HG03354 (cell line): Measurements from ENCODE around the gene CAMTA1.

Source experiments
- ATAC-seq: cut with Tn5 transposase; IDR thresholded peaks from one replicate; pipeline ENCODE4 v1.9.1; 2021; ENCODE audit warnings: mild to moderate bottlenecking; ENCODE audit not compliant: unreplicated experiment, poor library complexity, severe bottlenecking

The CAMTA1 gene

DNA sequence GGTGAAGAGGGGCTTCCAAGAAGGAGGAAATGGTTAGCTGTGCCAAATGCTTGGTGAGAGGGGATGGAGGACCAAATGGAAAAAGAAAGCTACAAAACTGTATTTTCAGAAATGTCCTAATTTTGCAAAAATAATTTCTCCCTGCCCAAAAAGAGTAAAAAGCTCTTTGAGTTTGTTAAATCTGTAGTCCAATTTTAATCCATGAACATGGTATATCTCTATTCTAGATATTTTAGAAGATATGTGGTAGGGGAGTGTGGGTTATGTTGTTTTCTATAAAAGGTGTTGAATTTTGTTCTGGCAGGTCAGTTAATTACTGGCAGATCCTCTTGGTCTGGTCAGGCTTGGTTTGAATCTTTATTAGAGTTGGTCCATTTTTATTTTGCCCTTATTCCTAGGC lies 511.7 kb downstream of the CAMTA1 start:
- no peak for ATAC-seq

DNA sequence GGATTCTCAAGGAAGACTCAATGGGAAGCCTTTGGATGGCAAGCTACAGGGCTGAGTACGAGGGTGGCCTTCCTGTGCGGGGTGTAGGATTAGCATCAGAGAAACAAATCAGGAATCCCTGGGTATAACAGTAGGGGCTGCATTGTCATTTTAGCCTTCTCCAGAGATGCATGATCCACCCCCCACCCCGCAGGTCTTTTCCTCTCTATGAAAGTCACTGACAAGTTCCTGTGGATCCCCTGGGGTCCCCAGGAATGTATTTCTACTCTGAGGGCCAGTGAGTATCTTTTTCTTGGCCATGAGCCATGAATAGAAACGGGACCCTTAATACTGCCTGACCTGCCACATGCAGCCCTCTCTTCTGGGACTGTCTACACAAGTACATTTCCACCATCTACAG lies 512.9 kb downstream of the CAMTA1 start:
- ATAC-seq: no peak

DNA sequence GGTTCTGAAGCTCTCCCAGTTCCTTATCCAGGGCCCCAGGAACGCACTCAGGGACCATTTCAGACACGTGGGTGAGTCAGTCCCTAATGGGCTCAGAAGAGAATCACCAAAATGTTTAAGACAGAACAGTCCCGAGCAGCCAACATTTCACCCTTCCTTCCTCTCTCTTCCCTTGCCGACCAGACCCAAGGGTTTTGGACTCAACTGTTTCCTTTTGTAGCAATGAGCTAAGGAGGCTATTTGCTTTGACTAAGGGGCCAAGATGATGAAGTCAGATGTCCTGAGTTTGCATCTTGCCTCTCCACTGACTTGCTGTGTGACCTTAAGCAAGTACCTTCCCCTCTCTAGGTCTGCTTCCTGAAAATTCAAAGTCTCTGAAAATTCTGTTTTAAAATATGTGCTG lies 513.5 kb downstream of the CAMTA1 start:
- ATAC-seq: no peak

DNA sequence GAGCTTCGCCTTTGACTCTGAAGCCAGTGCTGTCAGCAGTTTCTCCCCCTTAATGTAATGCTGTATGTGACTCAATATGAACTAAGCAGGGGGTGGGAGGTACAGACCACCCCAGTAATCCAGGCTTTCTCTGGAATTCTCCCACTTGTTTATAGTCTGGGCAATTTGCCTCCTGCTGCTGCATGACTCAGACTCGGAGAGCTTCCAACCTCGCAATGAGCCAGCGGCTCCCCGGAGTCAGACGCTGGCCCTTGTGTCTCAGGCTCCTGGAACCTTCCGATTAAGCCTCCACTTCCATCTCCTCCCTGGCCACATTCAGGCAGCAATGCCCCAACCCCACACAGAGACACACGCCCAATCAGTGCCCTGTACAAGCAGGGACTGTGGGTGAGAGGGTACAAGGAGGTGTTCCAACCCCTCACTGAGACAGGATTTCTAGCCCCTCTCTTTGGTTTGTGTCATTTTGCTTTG lies 514.1 kb downstream of the CAMTA1 start:
- ATAC-seq: no peak

DNA sequence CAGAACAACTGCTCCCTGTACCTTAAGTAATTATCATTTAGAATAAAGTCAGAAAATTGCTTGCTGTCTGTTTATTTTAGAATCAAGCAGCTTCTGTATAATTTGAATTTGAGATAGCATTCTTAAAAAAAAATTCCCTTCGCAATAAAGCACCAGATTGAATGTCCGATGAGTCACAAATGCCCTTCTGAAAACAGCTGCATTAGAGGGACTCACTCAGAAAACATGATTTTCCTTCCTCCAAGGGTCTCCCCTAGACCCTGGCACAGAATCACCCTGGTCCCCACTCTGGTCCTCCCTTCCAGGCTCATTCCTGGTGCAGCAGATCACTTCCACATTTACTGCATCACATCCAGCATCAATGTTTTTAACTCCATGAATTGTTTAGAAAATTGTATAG lies 514.7 kb downstream of the CAMTA1 start:
- ATAC-seq: no peak

DNA sequence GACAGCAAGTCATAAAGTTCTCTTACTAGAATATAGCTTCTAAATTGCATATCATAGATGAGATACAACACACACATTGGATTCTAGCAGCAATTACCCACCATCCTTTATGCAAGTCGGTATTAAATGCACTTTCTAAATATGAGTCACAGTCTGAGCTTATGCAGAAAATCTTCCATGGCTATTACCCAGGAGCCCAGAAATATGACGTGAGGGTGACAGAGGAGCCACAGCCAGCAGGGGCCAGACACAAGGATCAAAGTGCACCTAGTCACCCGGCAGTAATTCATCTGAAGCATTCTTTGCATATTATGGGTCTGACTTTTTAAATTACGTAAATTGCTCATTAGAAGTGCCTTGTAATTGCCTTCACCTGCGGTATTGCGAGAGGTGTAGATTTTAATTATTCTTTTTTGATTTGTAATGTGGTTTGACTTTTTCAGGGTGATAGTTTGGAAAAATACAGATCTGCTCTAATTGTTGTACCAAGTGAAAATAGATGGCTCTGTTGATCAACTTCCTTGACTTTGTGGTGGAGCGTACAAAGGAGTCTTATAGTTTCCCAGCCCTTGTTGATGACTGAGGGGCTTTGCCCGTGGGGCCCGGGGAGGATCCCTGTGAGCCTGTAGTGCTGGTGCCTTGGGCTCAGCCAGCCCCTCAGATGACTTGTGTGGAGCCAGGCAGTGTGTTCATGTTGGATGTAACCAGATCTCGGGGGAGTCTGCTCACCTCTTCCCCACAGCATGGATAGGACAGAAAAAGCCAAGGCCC lies 515.8 kb downstream of the CAMTA1 start:
- ATAC-seq: no peak

DNA sequence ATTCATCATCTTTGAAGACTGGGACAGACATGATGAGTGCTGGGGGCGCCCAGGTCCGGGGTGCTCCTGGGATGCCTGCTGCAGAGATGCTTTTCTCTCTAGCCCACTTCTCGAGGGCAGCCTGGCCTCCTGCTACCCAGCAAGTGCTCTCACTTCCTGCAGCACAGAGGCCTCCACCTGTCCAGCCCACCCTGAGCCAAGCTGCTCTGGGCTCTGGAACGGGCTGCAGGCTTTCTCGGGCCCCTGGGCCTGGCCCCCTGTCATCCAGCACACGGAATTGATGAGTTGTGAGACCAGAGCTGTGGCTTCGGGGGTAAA lies 516.4 kb downstream of the CAMTA1 start:
- ATAC-seq: no peak

DNA sequence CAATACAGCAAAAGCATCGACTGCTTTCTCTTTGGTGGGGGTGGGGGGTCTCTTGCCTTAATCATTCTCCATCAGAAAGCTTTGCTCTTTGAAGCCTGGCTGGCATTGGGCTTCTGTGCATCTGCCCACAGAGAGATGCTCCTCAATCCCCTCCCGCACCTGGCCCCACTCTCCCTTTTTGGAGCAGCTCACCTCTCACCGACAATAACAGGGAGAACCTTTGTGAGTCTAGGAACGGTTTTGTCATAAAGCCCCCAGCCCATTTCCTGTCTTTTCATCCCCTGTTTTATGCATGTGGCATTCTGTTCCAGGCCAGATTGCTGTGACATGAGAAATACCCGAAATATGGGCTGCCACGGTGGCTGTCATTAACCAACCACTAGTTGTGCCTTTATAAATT lies 516.9 kb downstream of the CAMTA1 start:
- no peak for ATAC-seq

DNA sequence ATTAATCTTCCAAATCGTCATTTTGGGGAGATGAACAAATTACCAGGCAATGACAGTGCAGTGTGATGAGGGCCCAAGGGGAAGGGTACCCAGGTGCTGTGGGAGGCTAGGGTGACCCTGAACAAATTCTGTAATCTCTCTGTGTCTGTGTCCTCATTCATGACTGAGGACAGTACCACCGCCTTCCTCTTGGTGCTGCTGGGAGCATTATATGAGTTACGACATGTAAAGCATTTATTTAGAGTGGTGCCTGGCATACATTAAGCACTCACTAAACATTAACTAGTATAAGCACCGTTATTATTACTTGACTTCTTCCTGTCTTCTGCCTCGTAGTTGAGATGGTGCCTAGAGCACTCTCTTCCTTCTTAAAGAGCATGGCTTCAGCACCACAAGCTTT lies 517.6 kb downstream of the CAMTA1 start:
- ATAC-seq: no peak

DNA sequence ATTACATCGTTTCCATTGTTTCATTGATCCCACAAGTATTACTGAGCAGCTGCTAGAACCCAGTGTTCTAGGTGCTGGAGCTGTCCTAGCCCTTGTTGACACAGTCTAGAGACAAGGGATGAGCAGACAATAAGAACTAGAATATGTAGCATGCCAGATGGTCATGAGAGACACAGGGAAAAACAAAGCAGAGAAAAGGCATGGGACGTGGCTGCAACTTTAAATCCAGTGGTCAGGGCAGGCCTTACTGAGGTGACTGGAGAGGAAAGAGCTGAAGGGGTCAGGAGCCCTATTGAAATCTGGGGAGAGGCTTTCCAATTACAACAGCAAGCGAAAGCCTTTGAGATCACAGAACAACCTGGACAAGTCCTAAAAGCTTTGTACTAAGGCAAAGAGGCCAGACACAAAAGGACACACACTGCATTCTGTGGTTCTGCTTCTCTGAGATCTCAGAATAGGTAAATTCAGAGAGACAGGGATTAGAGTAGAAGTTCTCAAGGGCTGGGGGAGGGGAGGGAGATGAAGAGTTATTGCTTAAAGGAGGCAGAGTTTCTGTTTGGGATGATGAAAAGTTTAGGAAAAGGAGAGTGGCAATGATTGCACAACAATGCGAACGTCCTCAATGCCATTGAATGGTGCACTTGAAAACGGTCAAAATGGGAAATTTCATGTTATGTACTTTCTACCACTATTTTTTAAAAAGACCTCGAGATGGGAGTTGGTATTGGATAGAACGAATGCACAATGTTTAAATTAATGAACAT lies 518.5 kb downstream of the CAMTA1 start:
- no peak for ATAC-seq

DNA sequence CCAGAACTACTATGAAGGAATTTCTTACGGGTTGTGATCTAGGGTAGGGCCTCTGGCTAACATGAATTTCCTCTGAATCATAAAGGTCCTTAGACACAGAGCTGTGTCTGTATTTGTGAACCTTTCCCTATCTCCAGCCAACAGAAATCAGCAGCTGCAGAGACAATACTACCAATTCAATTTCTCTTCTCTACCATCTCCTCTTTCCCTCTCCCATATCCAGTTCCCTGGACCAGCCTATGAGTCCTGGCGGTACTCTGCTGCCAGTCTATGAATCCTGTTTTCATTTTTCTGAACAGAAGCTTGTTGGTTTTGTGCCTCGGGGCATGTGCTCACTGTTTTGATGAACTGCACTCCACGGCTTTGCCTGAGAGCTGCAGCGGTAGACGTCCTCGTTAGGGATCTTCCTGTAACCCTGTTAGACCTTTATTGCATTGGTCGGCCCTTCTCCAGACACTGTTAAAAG lies 527.9 kb downstream of the CAMTA1 start:
- no peak for ATAC-seq

DNA sequence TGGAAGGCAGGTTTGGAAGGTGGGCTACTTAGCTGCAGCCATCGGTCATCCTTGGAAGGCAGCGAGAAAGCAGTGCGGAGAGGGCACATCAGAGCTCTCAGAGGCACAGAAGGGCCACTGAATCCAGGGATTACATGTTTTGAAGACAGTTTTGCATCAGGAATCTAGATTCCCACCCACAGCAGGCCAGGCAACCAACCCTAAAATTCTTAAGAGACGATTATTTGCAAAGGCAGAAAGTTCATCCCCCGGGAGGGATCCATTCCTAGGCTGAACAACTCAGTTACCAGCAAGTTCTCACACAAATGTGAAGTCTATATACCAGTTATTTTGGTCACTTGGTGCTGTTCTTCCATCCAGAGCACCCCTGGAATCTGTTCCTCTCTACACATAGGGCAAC lies 528.6 kb downstream of the CAMTA1 start:
- ATAC-seq: no peak

DNA sequence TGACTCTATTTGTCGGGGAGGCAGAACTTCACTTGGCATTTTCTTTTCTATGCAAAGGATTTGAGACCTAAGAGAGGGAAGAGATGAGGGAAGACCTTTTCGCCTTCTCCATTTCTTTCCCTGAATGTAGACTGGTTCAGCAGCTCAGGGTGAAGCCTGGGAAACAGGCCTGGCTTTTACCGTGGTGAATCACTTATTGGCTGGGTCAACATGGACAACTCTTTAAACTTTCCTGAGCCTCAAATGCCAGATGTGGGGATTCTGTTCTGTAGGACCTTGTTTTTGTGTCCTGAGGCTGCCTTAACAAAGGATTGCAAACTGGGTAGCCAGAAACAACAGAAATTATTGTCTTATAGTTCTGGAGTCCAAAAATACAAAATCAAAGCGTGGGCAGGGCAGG lies 530.1 kb downstream of the CAMTA1 start:
- no peak for ATAC-seq

DNA sequence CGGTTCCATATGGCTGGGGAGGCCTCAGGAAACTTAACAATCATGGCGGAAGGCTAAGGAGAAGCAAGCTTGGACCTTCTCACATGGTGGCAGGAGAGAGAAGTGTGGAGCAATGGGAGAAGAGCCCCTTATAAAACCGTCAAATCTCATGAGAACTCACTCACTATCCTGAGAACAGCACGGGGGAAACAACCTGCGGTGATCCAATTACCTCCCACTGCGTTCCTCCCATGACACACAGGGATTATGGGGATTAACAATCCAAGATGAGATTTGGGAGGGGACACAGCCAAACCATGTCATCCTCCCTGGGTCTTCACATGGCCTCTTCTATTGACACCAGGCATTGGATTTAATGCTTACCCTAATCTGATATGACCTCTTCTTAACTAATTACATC lies 530.7 kb downstream of the CAMTA1 start:
- ATAC-seq: no peak

DNA sequence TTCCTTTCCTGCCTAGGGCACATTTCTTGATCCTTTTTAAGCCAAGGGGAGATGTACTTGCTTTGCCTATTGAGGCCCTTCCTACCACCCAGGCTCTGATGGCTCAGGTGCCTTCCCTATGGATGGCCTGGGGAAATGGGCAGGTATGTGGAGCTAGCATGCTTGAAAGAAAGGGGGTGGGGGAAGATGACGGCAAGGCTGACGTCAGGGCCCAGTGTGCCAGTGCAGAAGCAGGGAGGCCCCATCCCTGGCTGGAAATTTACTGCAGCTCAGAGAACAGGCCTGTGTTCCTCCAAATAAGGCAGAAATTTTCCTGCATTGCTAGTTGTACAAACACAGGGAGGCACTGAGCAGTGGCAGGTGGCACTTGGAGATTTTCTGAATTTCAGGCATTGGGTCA lies 532.6 kb downstream of the CAMTA1 start:
- ATAC-seq: no peak

DNA sequence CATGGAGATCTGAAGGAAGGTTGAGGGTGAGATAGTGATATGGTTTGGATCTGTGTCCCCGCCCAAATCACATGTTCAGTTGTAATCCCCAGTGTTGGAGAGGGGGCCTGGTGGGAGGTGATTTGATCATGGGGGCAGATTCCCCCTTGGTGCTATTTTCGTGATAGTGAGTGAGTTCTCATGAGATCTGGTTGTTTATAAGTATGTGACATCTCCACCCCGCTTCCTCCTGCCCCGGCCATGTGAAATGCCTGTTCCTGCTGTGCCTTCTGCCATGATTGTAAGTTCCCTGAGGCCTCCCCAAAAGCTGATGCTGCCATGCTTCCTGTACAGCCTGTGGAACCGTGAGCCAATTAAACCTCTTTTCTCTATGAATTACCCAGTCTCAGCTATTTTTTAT lies 533.9 kb downstream of the CAMTA1 start:
- ATAC-seq: no peak

DNA sequence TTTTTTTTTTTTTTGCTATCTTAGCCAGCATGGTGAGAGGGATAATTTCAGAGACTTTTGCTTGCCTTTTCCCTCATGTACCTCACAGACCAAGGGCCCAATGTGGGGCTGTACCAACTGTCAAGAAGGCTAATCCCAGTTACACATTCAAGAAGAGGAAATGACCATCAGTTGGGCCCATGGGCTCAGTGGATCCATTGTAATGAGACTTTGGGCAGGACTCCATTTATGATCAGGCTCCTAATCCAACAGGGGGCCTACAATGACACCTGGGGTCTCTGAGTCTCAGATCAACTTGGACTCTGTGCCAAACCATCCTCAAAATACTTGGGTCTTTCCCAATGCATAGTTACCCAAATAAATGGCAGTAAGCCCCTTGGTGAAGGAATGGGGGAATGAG lies 535.4 kb downstream of the CAMTA1 start:
- no peak for ATAC-seq

DNA sequence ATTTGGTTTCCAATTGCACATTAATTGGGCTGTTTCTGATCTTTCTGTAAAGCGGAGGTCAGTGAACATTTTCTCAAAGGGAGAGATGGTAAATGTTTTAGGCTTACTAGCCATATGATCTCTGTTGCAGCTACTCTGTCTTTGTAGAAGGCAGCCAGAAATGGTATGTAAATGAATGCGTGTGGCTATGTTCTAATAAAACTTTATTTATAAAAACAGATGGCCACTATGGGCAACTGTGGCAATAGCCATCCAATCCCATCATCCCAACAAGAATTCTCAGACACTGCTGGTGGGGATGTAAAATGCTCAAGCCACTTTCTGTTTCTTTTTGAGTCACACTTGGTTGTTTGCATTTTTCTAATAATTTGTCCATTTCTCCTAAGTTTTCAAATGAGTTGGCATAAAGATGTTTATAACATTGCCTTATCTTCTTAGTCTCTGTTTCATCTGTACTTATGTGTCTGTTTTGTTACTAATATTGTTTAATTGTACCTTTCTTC lies 537.1 kb downstream of the CAMTA1 start:
- no peak for ATAC-seq

DNA sequence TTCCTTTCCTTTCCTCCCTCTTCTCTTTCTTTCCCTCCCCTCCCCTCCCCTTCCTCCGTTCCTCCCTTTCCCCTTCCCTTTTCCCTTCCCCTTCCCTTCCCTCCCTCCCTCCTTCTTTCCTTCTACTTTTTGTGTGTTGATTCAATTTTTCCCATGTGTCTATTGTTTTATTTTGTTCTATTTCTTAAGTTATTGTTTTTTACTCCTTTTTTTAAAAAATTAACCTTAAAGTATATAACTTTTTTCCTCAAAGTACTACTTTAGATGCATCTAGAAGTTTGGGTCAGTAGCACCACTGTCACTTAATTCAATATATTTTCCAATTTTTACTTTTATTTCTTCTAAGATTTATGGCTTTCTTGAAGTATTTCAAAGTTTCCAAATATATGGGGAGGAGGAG lies 537.7 kb downstream of the CAMTA1 start:
- no peak for ATAC-seq

DNA sequence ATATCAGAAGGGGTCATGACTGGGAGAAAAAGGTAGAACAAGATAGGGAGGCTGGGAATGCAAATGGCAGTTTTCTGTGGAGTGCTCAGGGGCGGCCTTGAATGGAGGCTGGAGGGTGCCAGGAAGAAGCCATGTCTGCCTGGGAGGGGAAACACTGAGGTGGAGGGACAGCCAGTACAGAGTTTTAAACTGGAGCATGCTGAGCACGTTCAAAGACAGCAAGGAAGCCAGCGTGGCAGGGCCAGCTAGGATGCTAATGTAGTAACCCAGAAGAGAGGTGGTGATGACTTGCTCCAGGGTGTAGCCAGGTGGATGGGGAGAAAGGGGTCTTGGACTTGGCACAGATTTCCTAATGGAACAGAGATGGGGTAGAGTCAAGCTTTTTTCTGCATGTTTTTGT lies 540.0 kb downstream of the CAMTA1 start:
- ATAC-seq: no peak

DNA sequence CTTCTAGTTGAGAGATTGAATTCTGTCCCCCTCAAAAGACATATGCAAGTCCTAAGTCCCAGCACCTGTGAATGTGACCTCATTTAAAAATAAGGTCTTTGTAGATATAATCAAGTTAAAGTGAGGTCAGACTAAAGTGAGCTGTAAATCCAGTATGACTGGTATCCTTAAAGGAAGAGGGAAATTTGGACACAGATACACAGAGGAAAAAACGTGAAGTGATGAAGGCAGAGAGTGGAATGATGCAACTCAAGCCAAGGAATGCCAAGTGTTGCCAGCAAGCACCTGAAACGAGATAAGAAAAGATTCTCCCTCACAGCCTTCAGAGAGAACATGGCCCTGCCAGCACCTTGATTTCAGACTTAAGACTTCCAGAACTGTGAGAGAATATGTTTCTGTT lies 541.1 kb downstream of the CAMTA1 start:
- ATAC-seq: no peak
